Rectal smooth muscle tissue (tissue), 1 donor: ENCODE measurements around the gene CCDC201.
"Not testable (repeated sequence)": the region's sequence is repeated elsewhere in the genome, so short reads cannot be mapped to it uniquely, and the experiment has no call there.

Experiments used
- H3K27ac ChIP-seq: one replicate; pipeline ENCODE4 v1.7.0; 2013; ENCODE audit warnings: low read depth, low read length, inconsistent platforms
- H3K27me3 ChIP-seq: one replicate; pipeline ENCODE4 v1.7.0; 2013; ENCODE audit warnings: low read length; ENCODE audit not compliant: control insufficient read depth, insufficient read depth
- H3K36me3 ChIP-seq: one replicate; pipeline ENCODE4 v1.7.0; 2013; ENCODE audit warnings: low read length; ENCODE audit not compliant: control insufficient read depth, insufficient read depth
- H3K4me1 ChIP-seq: one replicate; pipeline ENCODE4 v1.7.0; 2013; ENCODE audit warnings: low read length; ENCODE audit not compliant: control insufficient read depth, insufficient read depth
- H3K4me3 ChIP-seq: one replicate; pipeline ENCODE4 v1.7.0; 2013; ENCODE audit warnings: low read length
- H3K9ac ChIP-seq: one replicate; pipeline ENCODE4 v1.7.0; 2013; ENCODE audit warnings: low read length

The CCDC201 gene

GRCh38 chr7:45880433-45880860 lies 7.6 kb upstream of the CCDC201 start:
- Histone ChIP-seq H3K27ac (no peak overlapping the region), H3K36me3 (no peaks in the 10 kb centered on the region), H3K27me3 (no peaks in the 10 kb centered on the region), H3K4me1 (no peaks in the 10 kb centered on the region), H3K4me3 (no peak overlapping the region), H3K9ac (no peak overlapping the region)

GRCh38 chr7:45878457-45879144 lies 5.7 kb upstream of the CCDC201 start:
- Histone ChIP-seq H3K4me1 (no peaks in the 10 kb centered on the region), H3K4me3 (no peak overlapping the region), H3K27ac (no peak overlapping the region), H3K27me3 (no peaks in the 10 kb centered on the region), H3K9ac (no peak overlapping the region), H3K36me3 (no peaks in the 10 kb centered on the region)

GRCh38 chr7:45876519-45876918 lies 3.6 kb upstream of the CCDC201 start:
- Histone ChIP-seq H3K4me1 (no peaks in the 10 kb centered on the region), H3K27me3 (no peaks in the 10 kb centered on the region), H3K27ac (no peak overlapping the region), H3K9ac (no peak overlapping the region), H3K4me3 (no peak overlapping the region), H3K36me3 (no peaks in the 10 kb centered on the region)

- H3K27ac ChIP-seq, result no peak overlapping the region
- no peak overlapping the region for H3K4me3 ChIP-seq
- H3K4me1 ChIP-seq, result no peaks in the 10 kb centered on the region
- H3K36me3 ChIP-seq, result no peaks in the 10 kb centered on the region
- H3K27me3 ChIP-seq, result no peaks in the 10 kb centered on the region
- no peak overlapping the region for H3K9ac ChIP-seq
Measured at GRCh38 chr7:45874408-45875131, 1.7 kb upstream of the CCDC201 start.

- Histone ChIP-seq H3K4me3 (no peak overlapping the region), H3K4me1 (no peaks in the 10 kb centered on the region), H3K36me3 (no peaks in the 10 kb centered on the region), H3K27me3 (no peaks in the 10 kb centered on the region), H3K9ac (no peak overlapping the region), H3K27ac (no peak overlapping the region)
Measured at GRCh38 chr7:45873355-45873754, 473 bp upstream of the CCDC201 start.

GRCh38 chr7:45872116-45873034 lies 507 bp downstream of the CCDC201 start:
- H3K9ac ChIP-seq, result no peak overlapping the region
- H3K27ac ChIP-seq, result no peak overlapping the region

GRCh38 chr7:45869426-45869825 lies 3.5 kb downstream of the CCDC201 start:
- Histone ChIP-seq H3K36me3 (no peaks in the 10 kb centered on the region), H3K9ac (no peak overlapping the region), H3K4me3 (no peak overlapping the region), H3K27me3 (no peaks in the 10 kb centered on the region), H3K27ac (no peak overlapping the region), H3K4me1 (no peaks in the 10 kb centered on the region)

More at GRCh38 chr7:45872116-45873034, 507 bp downstream of the CCDC201 start:
- no peaks in the 10 kb centered on the region for H3K4me1 ChIP-seq
- H3K27me3 ChIP-seq, result no peaks in the 10 kb centered on the region
- H3K36me3 ChIP-seq, result no peaks in the 10 kb centered on the region
- H3K4me3 ChIP-seq, result no peak overlapping the region

GRCh38 chr7:45867471-45867870 lies 5.4 kb downstream of the CCDC201 start:
- no peak overlapping the region for H3K4me3 ChIP-seq
- H3K9ac ChIP-seq, result no peak overlapping the region
- H3K36me3 ChIP-seq, result no peaks in the 10 kb centered on the region
- no peak overlapping the region for H3K27ac ChIP-seq
- no peaks in the 10 kb centered on the region for H3K27me3 ChIP-seq
- H3K4me1 ChIP-seq, result no peaks in the 10 kb centered on the region

GRCh38 chr7:45865594-45866410 lies 7.1 kb downstream of the CCDC201 start:
- no peak overlapping the region for H3K27ac ChIP-seq
- H3K36me3 ChIP-seq, result no peaks in the 10 kb centered on the region
- H3K27me3 ChIP-seq, result no peaks in the 10 kb centered on the region
- H3K9ac ChIP-seq, result no peak overlapping the region
- no peaks in the 10 kb centered on the region for H3K4me1 ChIP-seq
- no peak overlapping the region for H3K4me3 ChIP-seq

- Histone ChIP-seq H3K4me1 (no peaks in the 10 kb centered on the region), H3K4me3 (no peak overlapping the region), H3K36me3 (no peaks in the 10 kb centered on the region), H3K27ac (no peak overlapping the region), H3K9ac (no peak overlapping the region), H3K27me3 (no peaks in the 10 kb centered on the region)
Measured at GRCh38 chr7:45863715-45864114, 9.2 kb downstream of the CCDC201 start.

- H3K27me3 ChIP-seq, H3K36me3 ChIP-seq, H3K9ac ChIP-seq, H3K4me1 ChIP-seq, H3K4me3 ChIP-seq, H3K27ac ChIP-seq: not testable (repeated sequence)
Measured at GRCh38 chr7:45856888-45857287, 16.0 kb downstream of the CCDC201 start.

- H3K27ac ChIP-seq, H3K4me3 ChIP-seq, H3K36me3 ChIP-seq, H3K4me1 ChIP-seq, H3K9ac ChIP-seq, H3K27me3 ChIP-seq: not testable (repeated sequence)
Measured at GRCh38 chr7:45855680-45856079, 17.2 kb downstream of the CCDC201 start.
